Endothelial cell (in vitro differentiated cells): ENCODE measurements around the gene VIPR2. TPM values are rescaled to one million over a fixed set of nuclear protein-coding genes. Genes with fewer than 3 reads are reported as not detected.

Source experiments
- DNase-seq: peaks from one replicate; pipeline ENCODE4 v3.0.0; 2021; ENCODE audit warnings: low spot score
- H3K27ac Mint-ChIP-seq: one replicate; pipeline ENCODE4 v1.8.0; 2021; ENCODE audit warnings: mixed read lengths, inconsistent platforms; ENCODE audit not compliant: unreplicated experiment
- H3K27me3 Mint-ChIP-seq: one replicate; pipeline ENCODE4 v1.8.0; 2021; ENCODE audit warnings: mild to moderate bottlenecking, moderate library complexity, mixed read lengths, inconsistent platforms; ENCODE audit not compliant: unreplicated experiment
- H3K36me3 Mint-ChIP-seq: one replicate; pipeline ENCODE4 v1.8.0; 2021; ENCODE audit warnings: mild to moderate bottlenecking, low read depth, mixed read lengths, inconsistent platforms; ENCODE audit not compliant: unreplicated experiment
- H3K4me1 Mint-ChIP-seq: one replicate; pipeline ENCODE4 v1.8.0; 2021; ENCODE audit warnings: mild to moderate bottlenecking, mixed read lengths, inconsistent platforms; ENCODE audit not compliant: unreplicated experiment
- H3K4me3 Mint-ChIP-seq: one replicate; pipeline ENCODE4 v1.8.0; 2021; ENCODE audit warnings: mild to moderate bottlenecking, mixed read lengths, inconsistent platforms; ENCODE audit not compliant: unreplicated experiment
- H3K9me3 Mint-ChIP-seq: one replicate; pipeline ENCODE4 v1.8.0; 2021; ENCODE audit warnings: mixed read lengths, inconsistent platforms; ENCODE audit not compliant: unreplicated experiment
- CTCF ChIP-seq: fragments of 200-600 bp; sonication (generic); IDR thresholded peaks from one replicate; pipeline ENCODE4 v1.5.0; 2021; ENCODE audit warnings: antibody characterized with exemption; ENCODE audit not compliant: unreplicated experiment
- total RNA-seq: library from RNA; stranded (reverse); fragmentation: NEBNext Ultra II Directional; extraction: Animal tissue kit (Norgen Biotek cat#: 25700); gene quantifications from one replicate; pipeline ENCODE4 v1.2.1, GENCODE V29; 2021; ENCODE audit not compliant: unreplicated experiment

Gene VIPR2
- total RNA-seq, 1 donor from 2014 or later = 2.4 TPM

- peaks cover 3% of the 10 kb centered on the region for H3K27me3 Mint-ChIP-seq
- no peak overlapping the region for H3K27ac Mint-ChIP-seq
- no peaks in the 10 kb centered on the region for H3K9me3 Mint-ChIP-seq
- TF ChIP-seq CTCF = no peak
- H3K4me1 Mint-ChIP-seq = no peaks in the 10 kb centered on the region
- no peak for DNase-seq
- H3K4me3 Mint-ChIP-seq = no peak overlapping the region
- H3K36me3 Mint-ChIP-seq = no peaks in the 10 kb centered on the region
Observed at GRCh38 chr7:159147246-159147645, 2.6 kb upstream of the VIPR2 start.

- no peak for DNase-seq
- H3K4me1 Mint-ChIP-seq = no peaks in the 10 kb centered on the region
- H3K27me3 Mint-ChIP-seq = peaks cover 3% of the 10 kb centered on the region
- no peak overlapping the region for H3K27ac Mint-ChIP-seq
- no peak for TF ChIP-seq CTCF
- H3K36me3 Mint-ChIP-seq = no peaks in the 10 kb centered on the region
- no peak overlapping the region for H3K4me3 Mint-ChIP-seq
- H3K9me3 Mint-ChIP-seq = no peaks in the 10 kb centered on the region
Observed at GRCh38 chr7:159146084-159146858, 1.6 kb upstream of the VIPR2 start.

- no peak for TF ChIP-seq CTCF
- Mint-ChIP-seq H3K4me1 (no peaks in the 10 kb centered on the region), H3K27me3 (peaks cover 3% of the 10 kb centered on the region), H3K4me3 (no peak overlapping the region), H3K27ac (no peak overlapping the region), H3K9me3 (no peaks in the 10 kb centered on the region), H3K36me3 (no peaks in the 10 kb centered on the region)
- no peak for DNase-seq
Observed at GRCh38 chr7:159145490-159145855, 806 bp upstream of the VIPR2 start.

- no peak for TF ChIP-seq CTCF
- H3K4me3 Mint-ChIP-seq = peak overlapping the region; percentile 84
- no peaks in the 10 kb centered on the region for H3K9me3 Mint-ChIP-seq
- H3K27ac Mint-ChIP-seq = no peak overlapping the region
- no peaks in the 10 kb centered on the region for H3K36me3 Mint-ChIP-seq
- H3K27me3 Mint-ChIP-seq = peaks cover 3% of the 10 kb centered on the region
- no peaks in the 10 kb centered on the region for H3K4me1 Mint-ChIP-seq
- peak; percentile 35 for DNase-seq
Observed at GRCh38 chr7:159143780-159144757, 598 bp downstream of the VIPR2 start.

GRCh38 chr7:159142730-159143129, 1.9 kb downstream of the VIPR2 start:
- no peak overlapping the region for H3K27ac Mint-ChIP-seq
- no peaks in the 10 kb centered on the region for H3K4me1 Mint-ChIP-seq
- no peak for DNase-seq
- no peaks in the 10 kb centered on the region for H3K36me3 Mint-ChIP-seq
- peaks cover 6% of the 10 kb centered on the region for H3K9me3 Mint-ChIP-seq
- H3K4me3 Mint-ChIP-seq = peak overlapping the region; percentile 20
- TF ChIP-seq CTCF = no peak
- peaks cover 3% of the 10 kb centered on the region for H3K27me3 Mint-ChIP-seq
